ENCODE data around the gene SAMD10. TPM values are rescaled to one million over a fixed set of nuclear protein-coding genes. Genes with fewer than 3 reads are reported as not detected.

Gene SAMD10
- total and polyA plus RNA-seq, 10 of the 15 experiments (the other 5 are each of a cell fraction or from before 2014, with no cell fraction given) = 1.3 to 51.4 (median 17.9) TPM

GRCh38 chr20:63980317-63980805 lies 919 bp upstream of the SAMD10 start:
- Histone ChIP-seq H3K9ac (ENCODE audit: control insufficient read depth, insufficient read depth, low read length) (peak overlapping the region; percentile 68), H2AFZ (ENCODE audit: control insufficient read depth, low read depth, low read length) (no peak overlapping the region; the same call in 1 of the 2 replicates), H3K4me1 (ENCODE audit: control insufficient read depth, insufficient read depth, low read length) (peaks cover 23% of the 10 kb centered on the region), H3K27me3 (replicated peaks in 1 of 2; ENCODE audit: control insufficient read depth in 2 of 2, insufficient read depth in 2 of 2, low read length in 1 of 2) (no peaks in the 10 kb centered on the region), H3K36me3 (ENCODE audit: control insufficient read depth in 2 of 2, insufficient read depth in 2 of 2, low read length in 1 of 2) (peaks cover 6 to 14% of the 10 kb centered on the region in 2 experiments), H3K27ac (ENCODE audit: control insufficient read depth, insufficient read depth) (peak overlapping the region; percentile 92), H3K9me3 (replicated peaks; ENCODE audit: control insufficient read depth, insufficient read depth, low read length) (no peaks in the 10 kb centered on the region), H3K4me3 (peak overlapping the region; percentile 96), H3K4me2 (ENCODE audit: control insufficient read depth, insufficient read depth) (peak overlapping the region; percentile 64), H3K79me2 (ENCODE audit: control insufficient read depth, insufficient read depth, low read length) (peaks cover 64% of the 10 kb centered on the region), H4K20me1 (ENCODE audit: control insufficient read depth, insufficient read depth) (no peaks in the 10 kb centered on the region)
- ChIA-PET SMC1A (ENCODE audit: uncharacterized antibody, unreplicated experiment) (interaction anchor here (0.6 to 4.1 kb wide), 15 partner anchors 23 to 443 kb away, joined by 3 to 52 read pairs (median 4); partner anchors contain the start of genes C20orf204, PTK6 and UCKL1), RAD21 (ENCODE audit: unreplicated experiment) (interaction anchor here (0.8 to 4.4 kb wide), 14 partner anchors 23 to 443 kb away, joined by 3 to 92 read pairs (median 6); partner anchors contain the start of genes ARFRP1, C20orf204, PTK6 and UCKL1), CTCF (interaction anchor here (0.8 to 3.2 kb wide), 21 partner anchors 8 to 443 kb away, joined by 3 to 67 read pairs (median 5); partner anchors contain the start of genes C20orf204, HELZ2, OPRL1 and PTK6), POLR2A (interaction anchor here (0.6 to 4.1 kb wide), 10 partner anchors 23 to 116 kb away, joined by 3 to 63 read pairs (median 6); partner anchors contain the start of genes C20orf204, OPRL1, RGS19 and UCKL1)
- DNase-seq (ENCODE audit: low read depth, low spot score) (no peak), ATAC-seq (peak; percentile 36), FAIRE-seq (peak; percentile 38)
- no TSS peak for BruUV-seq (replicated peaks)
- intact Hi-C loops (cut with micrococcal nuclease; ENCODE audit: unreplicated experiment) (loop anchor here (1.0 to 5.0 kb wide), 2 partner anchors 58 to 77 kb away; no protein-coding TSS in a partner anchor), in situ Hi-C loops (cut with MboI) (no loop called here)
- WGBS (ENCODE audit: insufficient coverage, insufficient replicate concordance, low lambda C conversion rate, missing lambda C conversion rate) = 12% methylated on average over 15 of the region's 15 CpGs
- TF ChIP-seq SKIL (IDR thresholded peaks at IDR 0.05; ENCODE audit: low read depth, poor library complexity, severe bottlenecking) (peak; percentile 1), SRF (IDR thresholded peaks at IDR 0.05; ENCODE audit: low read depth in 2 of 2, low read length in 2 of 2) (no peak), CHD1 (IDR thresholded peaks at IDR 0.05; ENCODE audit: low read depth, low read length) (no peak; the same call in 1 of the 2 replicates), PKNOX1 (IDR thresholded peaks at IDR 0.05) (peak; percentile 74), PRDM15 (CRISPR knock-in tag; IDR thresholded peaks at IDR 0.05) (no peak), HDAC2 (IDR thresholded peaks at IDR 0.05) (no peak), LARP7 (IDR thresholded peaks at IDR 0.05) (peak; percentile 54; the same call in 1 of the 2 replicates), EGR1 (IDR thresholded peaks at IDR 0.05; ENCODE audit: borderline replicate concordance in 1 of 2, low read depth in 2 of 2, low read length in 2 of 2) (no peak), ZBED1 (IDR thresholded peaks at IDR 0.05; ENCODE audit: borderline replicate concordance) (0 out of 2 replicates have a peak, but pooled peaks have one; percentile 4), POLR2AphosphoS5 (IDR thresholded peaks at IDR 0.05; ENCODE audit: low read length) (peak; percentile 80), FOXK2 (IDR thresholded peaks at IDR 0.05) (peak; percentile 52; the same call in 1 of the 2 replicates), SMARCA5 (IDR thresholded peaks at IDR 0.05) (peak; percentile 52; the same call in 1 of the 2 replicates), MXI1 (IDR thresholded peaks at IDR 0.05; ENCODE audit: low read depth, low read length) (peak; percentile 61), RAD51 (IDR thresholded peaks at IDR 0.05) (peak; percentile 92), MTA2 (IDR thresholded peaks at IDR 0.05; ENCODE audit: low read depth) (peak; percentile 24; the same call in 1 of the 2 replicates), POLR2A (IDR thresholded peaks at IDR 0.05; ENCODE audit: low read depth, low read length) (peak; percentile 14), POU2F2 (IDR thresholded peaks at IDR 0.05; ENCODE audit: borderline replicate concordance, low read depth, low read length) (no peak; the same call in 2 of the 3 replicates)

Measured in GM12878 (cell line).